HG03103 (cell line): Measurements from ENCODE around the gene CT45A1.
A peak's percentile ranks its signal among the peaks of the same experiment; 100 is the strongest.
"Not testable (repeated sequence)": the region's sequence is repeated elsewhere in the genome, so short reads cannot be mapped to it uniquely, and the experiment has no call there.

Experiments used
- ATAC-seq: cut with Tn5 transposase; IDR thresholded peaks from one replicate; pipeline ENCODE4 v1.9.1; 2021; ENCODE audit warnings: low read depth; ENCODE audit not compliant: unreplicated experiment

The CT45A1 gene

DNA sequence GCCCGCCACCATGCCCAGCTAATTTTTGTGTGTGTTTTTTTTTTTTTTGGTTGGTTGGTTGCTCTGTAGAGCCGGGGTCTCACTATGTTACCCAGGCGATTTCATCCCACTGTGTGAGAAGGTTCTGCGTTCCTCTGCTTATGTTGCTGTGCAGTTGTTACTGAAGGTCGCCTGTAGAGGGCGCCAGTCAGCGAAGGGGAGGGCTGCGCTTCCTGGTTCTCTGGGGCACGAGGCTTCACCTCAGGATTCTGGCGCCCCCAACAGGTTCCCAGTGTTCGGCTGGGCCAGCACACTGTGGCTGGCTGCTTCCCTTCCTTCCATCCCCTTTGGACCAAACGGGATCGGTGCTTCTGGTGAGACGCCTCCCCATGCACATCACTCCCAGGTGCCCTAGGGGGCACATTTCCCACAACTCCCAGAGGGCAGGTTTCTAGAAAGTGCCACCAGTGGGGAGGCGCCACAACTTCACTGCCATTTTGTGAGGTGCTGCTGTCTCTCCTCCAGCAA is at the start of gene CT45A1:
TSS of gene CT45A1 (plus strand) at position 457 of the 507 bp plus-strand sequence. CDS start 5,302 bp downstream, outside the sequence.
- ATAC-seq = not testable (repeated sequence)

DNA sequence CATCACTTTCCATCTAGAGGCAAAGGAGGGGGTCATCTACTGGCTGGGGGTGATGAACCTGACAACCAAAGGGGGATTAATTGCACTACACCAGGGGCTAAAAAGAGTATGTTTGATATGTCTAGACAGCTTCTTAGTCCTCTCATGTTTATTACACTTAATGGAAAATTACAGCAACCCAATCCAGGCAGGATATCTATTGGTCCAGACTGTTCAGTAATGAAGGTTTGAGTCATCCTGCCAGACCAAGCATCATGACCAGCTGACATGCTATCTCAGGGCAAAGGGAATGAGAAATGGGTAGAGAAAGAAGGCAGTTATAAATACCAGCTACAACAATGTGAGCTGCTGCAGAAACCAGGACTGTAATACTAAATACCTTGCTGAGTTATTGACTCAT is 40.5 kb upstream of the CT45A1 start:
- ATAC-seq = not testable (repeated sequence)

DNA sequence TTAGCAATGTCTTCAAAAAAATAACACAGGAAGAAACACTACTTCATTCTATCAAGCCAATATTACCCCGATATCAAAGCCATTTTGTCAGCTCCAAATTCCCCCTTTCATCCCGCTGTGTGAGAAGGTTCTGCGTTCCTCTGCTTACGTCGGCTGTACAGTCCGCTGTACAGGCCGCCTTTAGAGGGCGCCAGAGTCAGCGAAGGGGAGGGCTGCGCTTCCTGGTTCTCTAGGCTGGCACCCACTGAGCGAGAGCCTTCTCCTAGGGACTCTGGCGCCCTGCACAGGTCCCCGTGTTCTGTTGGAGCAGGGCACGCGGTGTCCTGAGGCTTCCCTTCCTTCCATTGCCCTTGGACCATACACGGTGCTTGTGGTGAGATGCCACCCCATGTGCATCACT is 25.3 kb upstream of the CT45A1 start:
- no peak for ATAC-seq

GRCh38 chrX:135695471-135695870 is 18.0 kb upstream of the CT45A1 start:
- no peak for ATAC-seq

DNA sequence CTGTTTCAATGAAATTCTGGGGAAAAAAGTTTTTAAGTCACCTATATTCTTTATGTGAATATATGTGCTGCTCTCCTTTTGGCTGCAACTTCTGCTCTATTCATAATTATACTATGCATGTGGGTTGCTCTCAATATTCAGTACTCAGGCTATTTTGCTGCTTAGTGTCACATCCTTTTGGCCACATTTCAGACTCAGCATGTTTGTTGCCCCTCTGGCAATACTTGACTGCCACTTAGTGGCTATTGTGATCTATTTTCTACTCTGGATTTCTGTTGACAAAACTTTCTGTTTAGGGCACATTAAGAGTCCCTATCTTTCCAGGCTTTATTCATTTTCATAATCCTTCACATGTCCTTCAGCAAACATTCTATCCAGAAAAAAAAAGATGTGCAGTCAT is 15.8 kb upstream of the CT45A1 start:
- ATAC-seq = no peak

GRCh38 chrX:135698924-135699323 is 14.5 kb upstream of the CT45A1 start:
- ATAC-seq = no peak

DNA sequence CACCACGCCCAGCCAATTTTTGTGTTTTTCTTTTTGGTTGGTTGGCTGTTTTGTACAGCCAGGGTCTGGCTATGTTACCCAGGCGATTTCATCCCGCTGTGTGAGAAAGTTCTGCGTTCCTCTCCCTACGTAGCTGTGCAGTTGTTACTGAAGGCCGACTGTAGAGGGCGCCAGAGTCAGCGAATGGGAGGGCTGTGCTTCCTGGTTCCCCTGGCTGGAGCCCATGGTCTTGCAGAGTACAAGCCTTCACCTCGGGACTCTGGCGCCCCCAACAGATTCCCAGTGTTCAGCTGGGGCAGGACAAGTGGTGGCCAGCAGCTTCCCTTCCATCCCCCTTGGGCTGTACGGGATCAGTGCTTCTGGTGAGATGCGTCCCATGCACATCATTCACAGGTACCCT is 5.6 kb upstream of the CT45A1 start:
- ATAC-seq = no peak

DNA sequence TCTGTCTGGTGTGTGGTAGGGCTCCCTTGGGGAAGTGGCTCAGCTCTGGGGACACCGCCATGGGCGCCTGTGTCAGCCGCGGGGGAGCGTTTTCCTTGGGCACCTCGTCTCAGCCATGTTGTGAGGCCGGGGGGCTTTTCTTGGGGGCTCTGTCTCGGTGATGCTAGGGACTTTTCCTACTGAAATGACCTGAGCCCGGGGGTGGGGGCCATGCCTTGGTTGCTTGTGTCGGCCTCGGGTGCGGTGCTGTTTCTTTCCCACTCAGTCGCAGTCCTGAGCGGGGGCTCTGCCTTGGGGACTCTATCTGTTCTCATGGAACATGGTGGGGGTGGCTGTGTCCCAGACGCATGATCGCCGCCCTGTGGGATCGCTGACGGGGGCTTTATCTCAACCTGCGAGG is 356 bp downstream of the CT45A1 start:
- no peak for ATAC-seq

- not testable (repeated sequence) for ATAC-seq
Measured at GRCh38 chrX:135734666-135735065, 21.2 kb downstream of the CT45A1 start.

- peak; percentile 52 for ATAC-seq
Measured at GRCh38 chrX:135737366-135738071, 24.1 kb downstream of the CT45A1 start.

- peak; percentile 68 for ATAC-seq
Measured at GRCh38 chrX:135740681-135741149, 27.3 kb downstream of the CT45A1 start.

- no peak for ATAC-seq
Measured at GRCh38 chrX:135741192-135741715, 27.8 kb downstream of the CT45A1 start.

DNA sequence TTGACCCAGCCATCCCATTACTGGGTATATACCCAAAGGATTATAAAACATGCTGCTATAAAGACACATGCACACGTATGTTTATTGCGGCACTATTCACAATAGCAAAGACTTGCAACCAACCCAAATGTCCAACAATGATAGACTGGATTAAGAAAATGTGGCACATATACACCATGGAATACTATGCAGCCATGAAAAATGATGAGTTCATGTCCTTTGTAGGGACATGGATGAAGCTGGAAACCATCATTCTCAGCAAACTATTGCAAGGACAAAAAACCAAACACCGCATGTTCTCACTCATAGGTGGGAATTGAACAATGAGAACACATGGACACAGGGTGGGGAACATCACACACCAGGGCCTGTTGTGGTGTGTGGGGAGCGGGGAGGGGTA is 31.3 kb downstream of the CT45A1 start:
- ATAC-seq = not testable (repeated sequence)

DNA sequence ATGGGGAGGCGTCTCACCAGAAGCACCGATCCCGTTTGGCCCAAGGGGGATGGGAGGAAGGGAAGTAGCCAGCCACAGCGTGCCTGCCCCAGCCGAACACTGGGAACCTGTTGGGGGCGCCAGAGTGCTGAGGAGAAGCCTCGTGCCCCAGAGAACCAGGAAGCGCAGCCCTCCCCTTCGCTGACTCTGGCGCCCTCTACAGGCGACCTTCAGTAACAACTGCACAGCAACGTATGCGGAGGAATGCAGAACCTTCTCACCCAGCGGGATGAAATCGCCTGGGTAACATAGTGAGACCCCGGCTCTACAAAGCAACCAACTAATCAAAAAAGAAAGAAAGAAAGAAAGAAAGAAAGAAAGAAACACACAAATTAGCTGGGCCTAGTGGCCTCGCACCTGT is 54.7 kb downstream of the CT45A1 start, which contains the start of gene CT45A3:
TSS of gene CT45A3 (minus strand) at position 101 of the 400 bp plus-strand sequence. CDS start 3,747 bp downstream, outside the sequence.
- ATAC-seq = not testable (repeated sequence)
